HG03108 (cell line): ENCODE results near the gene KRTAP1-5.
"Not testable (repeated sequence)": the region's sequence is repeated elsewhere in the genome, so short reads cannot be mapped to it uniquely, and the experiment has no call there.

Source experiments
- ATAC-seq: cut with Tn5 transposase; IDR thresholded peaks from one replicate; pipeline ENCODE4 v1.9.1; 2021; ENCODE audit warnings: moderate library complexity; ENCODE audit not compliant: unreplicated experiment

Gene KRTAP1-5

DNA sequence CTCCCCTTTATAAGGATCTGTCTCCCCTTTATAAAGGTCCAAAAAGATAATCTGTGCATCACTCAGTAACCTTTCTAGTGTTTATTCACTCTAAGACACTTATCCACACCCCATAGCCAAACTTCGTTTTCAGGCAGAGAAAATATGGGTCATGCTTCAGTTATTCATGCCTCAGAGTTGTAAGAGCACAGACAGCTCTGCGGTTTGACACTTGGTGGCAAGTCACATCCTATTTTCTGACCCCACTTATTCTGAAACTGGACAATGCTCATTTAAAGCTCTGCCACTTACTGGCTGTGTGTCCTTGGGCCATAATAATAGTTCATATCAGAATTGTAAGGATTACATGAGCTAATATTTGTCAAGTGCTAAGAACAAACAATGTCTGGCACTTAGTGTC is 22.1 kb upstream of the KRTAP1-5 start:
- ATAC-seq: no peak

DNA sequence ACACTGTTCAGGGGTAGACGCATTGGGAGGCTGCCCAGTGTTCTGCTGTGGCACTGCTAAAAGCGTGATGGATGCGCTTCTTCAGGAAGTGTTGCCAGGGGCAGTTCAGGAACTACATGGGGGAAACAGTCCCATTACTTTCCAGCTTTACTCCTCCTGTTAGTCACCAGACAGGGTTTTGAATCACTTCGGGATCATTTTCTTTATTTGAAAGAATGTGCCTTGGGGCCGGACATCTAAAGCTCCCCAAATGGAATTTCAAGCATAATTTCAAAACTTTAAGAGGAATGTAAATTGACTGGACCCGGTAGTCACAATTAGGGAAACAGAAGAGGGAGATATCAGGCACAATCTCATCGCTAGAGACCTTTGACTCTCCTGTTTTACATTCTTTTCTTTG is 21.4 kb upstream of the KRTAP1-5 start:
- no peak for ATAC-seq

DNA sequence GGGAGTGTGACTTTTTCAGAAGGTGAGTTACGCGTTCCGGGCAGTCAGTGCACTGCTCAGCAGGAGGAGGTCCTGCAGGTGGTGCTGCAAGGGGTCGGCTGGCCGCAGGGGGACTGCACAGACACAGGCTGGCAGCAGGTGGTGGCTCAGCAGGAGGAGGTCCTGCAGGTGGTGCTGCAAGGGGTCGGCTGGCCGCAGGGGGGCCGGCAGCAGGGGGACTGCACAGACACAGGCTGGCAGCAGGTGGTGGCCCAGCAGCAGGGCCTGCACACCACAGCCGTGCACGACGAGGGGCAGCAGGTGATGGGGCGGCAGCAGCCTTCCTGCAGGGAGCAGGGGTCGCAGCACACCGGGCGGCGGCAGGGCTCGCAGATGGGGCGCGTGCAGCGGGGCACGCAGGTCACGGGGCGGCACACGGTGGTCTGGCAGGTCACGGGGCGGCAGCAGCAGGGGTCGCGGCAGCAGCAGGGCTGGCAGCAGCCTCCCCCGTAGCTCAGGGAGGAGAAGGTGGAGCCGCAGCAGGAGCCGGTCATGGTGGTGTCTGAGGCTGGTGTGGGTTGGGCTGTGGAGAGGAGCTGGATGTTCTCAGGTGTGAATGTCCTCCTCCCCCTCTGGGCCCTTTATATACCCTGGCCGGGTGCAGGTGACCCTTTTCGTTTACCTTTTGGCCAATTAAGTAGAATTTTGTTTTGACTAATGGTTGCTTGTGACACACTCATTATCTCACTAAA is 19.9 kb upstream of the KRTAP1-5 start, which contains the start of gene KRTAP2-1:
KRTAP2-1 (minus strand) TSS at position 582 of the 731 bp plus-strand sequence; CDS start at position 533, 49 bp downstream.
- ATAC-seq: not testable (repeated sequence)

DNA sequence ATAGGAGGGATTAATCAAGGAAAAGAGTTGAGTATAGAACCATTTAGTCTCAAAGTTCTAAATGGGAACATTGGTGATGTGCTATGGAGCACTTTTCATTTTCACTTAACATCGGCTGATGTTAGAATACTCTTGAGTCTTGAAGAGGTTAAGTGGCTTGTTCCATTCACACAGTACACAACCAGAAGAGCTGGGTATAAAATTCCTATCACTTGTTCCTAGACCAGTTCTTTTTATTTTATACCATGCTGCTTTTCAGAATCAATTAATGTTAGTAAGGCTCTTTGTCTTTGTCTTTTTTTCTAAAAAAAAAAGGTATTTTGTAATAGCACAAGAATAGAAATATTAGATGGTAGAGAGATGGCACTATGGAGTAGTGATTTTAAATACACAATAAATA is 15.9 kb upstream of the KRTAP1-5 start:
- ATAC-seq: no peak

DNA sequence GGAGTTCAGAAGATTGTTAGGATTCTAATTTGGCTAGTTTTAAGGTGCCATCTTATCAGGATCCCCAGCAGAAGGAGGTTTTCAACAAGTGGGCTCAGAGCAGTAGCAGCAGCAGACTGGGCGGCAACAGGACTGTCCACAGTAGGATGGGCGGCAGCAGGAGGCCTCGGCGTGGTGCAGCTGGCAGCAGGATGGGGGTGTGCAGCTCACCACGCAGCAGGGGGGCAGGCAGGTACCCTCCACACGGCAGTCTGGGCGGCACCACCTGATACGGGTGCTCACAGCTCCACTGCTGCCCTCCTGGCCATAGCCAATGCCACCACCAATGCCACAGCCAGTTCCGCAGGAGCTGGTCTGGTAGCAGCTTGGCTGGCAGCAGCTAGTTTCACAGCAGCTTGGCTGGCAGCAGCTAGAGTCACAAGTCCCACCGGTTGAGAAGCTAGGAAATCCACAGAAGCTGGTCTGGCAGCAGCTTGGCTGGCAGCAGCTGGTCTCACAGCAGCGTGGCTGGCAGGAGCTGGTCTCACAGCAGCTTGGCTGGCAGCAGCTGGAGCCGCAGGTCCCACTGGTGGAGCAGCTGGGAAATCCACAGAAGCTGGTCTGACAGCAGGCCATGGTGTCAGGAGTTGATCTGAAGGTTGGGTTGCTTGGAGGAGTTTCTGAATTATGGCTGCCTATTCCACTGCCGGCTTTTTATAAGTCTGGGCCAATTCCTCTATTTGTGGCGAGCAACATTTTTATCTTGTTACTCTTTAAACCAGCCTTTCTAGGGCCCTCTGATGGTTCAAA is 14.0 kb upstream of the KRTAP1-5 start, which contains the start of gene KRTAP1-1:
KRTAP1-1 (minus strand) TSS at position 668 of the 789 bp plus-strand sequence; CDS start at position 615, 53 bp downstream.
- not testable (repeated sequence) for ATAC-seq

DNA sequence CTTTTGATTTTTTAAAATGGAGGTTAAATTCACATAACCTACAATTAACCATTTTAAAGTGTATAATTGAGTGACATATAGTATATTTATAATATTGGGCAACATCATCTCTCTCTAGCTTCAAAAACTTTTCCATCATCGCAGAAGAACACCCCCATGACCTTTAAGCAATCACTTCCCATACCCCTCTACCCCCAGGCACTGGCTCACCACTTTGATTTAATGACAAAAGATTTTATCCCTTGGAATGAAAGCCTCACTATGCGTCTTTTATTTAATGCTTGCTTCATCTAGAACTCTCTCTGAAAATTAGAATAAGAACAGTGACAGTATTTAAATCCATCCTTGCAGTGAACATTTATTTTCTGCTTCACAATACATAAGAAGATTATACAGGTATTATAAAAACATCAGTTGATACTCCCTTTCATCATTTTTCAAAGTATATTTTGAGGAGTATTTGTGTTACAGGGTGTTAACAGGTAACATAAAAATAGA is 10.9 kb upstream of the KRTAP1-5 start:
- ATAC-seq: no peak

DNA sequence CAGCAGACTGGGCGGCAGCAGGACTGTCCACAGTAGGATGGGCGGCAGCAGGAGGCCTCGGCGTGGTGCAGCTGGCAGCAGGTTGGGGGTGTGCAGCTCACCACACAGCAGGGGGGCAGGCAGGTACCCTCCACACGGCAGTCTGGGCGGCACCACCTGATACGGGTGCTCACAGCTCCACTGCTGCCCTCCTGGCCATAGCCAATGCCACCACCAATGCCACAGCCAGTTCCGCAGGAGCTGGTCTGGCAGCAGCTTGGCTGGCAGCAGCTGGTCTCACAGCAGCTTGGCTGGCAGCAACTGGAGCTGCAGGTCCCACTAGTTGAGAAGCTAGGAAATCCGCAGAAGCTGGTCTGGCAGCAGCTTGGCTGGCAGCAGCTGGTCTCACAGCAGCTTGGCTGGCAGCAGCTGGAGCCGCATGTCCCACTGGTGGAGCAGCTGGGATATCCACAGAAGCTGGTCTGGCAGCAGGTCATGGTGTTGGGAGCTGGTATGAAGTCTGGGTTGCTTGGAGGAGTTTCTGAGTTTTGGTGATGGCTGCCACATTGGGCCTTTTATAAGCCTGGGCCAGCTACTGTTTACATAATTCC is 7.4 kb upstream of the KRTAP1-5 start, which contains the start of gene KRTAP1-3:
KRTAP1-3 (minus strand) TSS at position 529 of the 590 bp plus-strand sequence; CDS start at position 476, 53 bp downstream.
- ATAC-seq: not testable (repeated sequence)

DNA sequence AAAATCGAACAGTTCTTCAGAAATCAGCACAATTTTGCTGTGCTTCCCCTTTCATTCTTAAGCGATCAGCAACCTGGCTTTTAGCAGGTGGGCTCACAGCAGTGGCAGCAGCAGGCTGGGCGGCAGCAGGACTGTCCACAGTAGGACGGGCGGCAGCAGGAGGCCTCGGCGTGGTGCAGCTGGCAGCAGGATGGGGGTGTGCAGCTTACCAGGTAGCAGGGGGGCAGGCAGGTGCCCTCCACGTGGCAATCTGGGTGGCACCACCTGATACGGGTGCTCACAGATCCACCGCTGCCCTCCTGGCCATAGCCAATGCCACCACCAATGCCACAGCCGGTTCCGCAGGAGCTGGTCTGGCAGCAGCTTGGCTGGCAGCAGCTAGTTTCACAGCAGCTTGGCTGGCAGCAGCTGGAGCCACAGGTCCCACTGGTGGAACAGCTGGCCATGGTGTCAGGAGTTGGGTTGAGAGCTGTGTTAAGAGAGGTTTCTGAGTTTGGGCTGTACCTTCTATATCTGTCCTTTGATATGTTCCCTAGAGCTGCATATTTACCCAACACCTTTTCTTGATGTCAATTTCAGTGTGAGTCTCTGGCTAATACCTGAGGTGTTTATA is 2.7 kb upstream of the KRTAP1-5 start, which contains the start of gene KRTAP1-4:
KRTAP1-4 (minus strand) TSS at position 563 of the 613 bp plus-strand sequence; CDS start at position 446, 117 bp downstream.
- ATAC-seq: no peak

DNA sequence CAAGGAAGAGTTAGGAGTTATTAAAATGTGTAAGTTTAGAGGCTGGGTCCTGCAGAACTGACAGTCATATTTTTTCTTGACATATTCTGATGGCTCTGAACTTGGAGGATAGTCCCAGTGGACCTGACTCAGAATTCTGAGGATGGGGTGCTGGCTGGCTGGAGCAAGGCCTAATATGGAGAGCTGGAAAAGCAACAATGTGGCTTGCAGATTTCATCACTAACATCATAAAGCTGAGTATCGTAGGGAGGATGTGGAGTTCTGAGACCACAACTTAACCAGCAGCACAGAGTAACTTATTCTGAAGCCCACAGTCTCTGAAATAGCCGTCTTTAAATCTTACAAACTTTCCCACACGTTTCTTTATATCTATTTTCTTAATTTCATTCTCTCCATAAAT is 2.3 kb downstream of the KRTAP1-5 start:
- no peak for ATAC-seq

DNA sequence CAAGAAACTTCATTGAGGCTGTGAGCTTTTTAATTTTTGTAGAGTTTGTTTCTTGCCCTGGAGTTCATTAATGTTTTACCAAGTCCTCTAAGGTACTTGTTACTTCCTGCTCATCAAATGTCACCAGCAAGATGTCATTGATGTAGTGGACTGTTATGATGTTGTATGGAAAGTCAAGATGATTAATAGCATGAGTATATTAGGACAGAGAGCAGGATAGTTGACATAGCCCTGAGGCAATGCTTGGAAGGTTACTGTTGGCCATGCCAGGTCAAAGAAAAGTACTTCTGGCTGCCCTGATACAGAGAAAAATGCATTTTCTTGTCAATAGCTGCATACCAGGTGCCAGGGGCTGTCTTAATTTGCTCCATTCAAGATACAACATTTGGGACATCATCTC is 6.7 kb downstream of the KRTAP1-5 start:
- ATAC-seq: no peak

DNA sequence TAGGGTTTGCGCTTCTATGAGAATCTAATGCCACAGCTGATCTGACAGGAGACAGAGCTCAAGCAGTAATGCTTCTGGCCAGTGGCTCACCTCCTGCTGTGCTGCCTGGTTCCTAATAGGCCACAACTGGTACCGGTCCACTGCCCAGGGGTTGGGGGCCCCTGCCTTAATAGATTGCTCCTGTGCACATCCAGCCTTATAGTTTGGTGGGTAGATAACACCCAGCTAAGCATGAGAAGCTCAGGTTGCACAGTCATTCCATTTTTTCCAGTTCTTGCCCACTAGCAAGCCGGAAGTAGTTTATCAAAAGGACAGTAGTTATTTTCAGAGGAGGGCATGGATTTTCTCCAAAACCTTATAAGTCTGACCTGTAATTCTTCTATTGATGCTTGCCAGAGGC is 7.6 kb downstream of the KRTAP1-5 start:
- ATAC-seq: no peak

DNA sequence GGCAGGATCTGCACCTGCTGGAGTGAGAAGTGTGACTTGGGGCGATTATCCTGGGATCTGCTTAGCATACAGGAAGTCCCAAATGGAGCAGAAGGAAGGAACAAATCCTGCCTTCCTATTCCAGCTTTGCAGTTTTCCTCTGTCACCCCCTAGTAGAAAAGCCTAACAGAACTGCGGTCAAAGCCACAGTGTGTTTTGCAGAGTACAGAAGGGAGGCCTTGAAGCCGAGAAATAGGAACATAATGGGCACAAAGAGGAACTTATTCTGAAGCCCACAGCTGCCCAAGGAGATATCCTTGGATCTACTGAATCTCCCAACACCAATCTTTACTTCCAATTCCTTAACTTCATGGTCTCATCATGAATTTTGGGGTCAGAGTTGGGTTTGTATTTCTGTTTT is 8.5 kb downstream of the KRTAP1-5 start:
- ATAC-seq: no peak

DNA sequence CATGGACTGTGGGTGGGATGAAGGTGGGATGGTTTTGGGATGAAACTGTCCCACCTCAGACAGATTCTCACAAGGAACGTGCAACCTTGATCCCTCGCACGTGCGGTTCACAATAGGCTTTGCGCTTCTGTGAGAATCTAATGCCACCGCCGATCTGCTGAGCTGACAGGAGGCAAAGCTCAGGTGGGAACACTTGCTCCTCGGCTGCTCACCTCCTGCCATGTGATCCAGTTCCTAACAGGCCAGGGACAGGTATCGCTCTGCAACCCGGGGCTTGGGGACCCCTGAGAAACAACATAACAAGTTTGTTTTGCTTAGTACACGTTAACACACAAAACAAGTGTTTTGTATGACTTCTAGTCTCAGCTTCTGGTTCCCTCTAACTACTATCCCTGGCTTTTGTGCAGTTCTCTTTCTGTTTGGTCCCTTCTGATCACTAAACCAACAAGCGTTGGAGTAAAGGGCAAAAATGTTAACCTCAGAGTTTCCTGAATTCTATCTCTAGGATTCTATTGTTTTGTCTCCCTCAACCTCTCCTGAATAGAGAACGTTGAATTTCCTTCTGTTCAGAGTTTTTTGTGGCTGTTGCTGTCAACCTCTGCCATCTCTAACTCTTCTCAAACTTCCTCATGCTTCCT is 10.3 kb downstream of the KRTAP1-5 start:
- ATAC-seq: no peak

DNA sequence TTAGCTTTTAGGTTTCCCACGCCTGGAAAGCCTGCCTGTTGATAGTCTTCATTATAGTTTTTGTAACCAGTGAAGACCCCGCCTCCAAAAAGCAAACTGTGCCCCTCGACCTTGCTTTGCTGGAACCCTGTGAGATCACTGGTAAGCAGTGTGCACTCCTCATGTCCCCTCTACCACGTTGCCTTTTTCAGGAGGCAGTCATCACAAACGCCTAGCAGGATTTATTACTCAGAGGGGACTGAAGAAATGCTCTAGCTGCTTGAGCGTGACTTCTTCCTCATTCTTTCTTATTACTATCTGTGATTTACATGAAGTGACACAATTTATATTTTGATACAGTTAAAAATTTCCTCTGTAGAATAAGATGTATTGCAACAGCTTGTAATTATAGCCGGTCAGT is 11.6 kb downstream of the KRTAP1-5 start:
- ATAC-seq: no peak

DNA sequence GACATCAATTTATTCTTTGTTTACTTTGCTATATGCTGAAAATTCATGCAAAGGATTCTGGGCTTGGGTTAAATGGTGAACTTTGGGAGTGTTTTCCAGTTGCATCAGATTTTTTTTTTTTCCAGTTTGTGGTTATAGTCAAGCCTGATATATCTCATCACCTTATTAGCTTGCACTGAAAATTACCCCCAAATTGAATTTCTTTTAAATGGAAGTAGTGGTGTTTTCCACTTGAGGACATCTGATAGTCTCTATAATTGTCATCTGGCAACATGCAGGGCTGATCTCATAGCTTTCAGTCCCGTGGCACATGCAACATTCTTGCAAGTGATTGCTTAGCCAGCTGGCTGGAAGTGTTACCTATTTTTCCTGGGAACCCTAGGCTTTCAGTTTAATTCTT is 13.4 kb downstream of the KRTAP1-5 start:
- no peak for ATAC-seq

DNA sequence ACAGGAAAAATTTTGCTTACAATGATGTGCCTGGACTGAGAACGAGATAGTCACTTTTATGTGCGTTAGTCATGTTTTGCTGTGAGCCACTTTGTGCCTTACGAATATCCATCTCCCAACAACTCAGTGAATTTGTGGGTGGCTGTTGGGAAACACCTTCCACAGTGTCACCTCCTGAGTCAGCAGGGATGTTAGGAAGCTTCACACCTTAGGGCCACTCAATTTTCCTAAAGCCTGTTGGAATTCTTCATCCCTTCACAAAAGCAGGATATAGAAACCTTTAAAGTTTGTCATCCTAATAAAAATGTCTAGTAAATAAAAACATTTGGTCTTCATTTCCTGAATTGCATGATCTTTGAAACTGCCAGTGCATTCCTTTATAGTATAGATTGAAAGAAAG is 13.8 kb downstream of the KRTAP1-5 start:
- no peak for ATAC-seq

DNA sequence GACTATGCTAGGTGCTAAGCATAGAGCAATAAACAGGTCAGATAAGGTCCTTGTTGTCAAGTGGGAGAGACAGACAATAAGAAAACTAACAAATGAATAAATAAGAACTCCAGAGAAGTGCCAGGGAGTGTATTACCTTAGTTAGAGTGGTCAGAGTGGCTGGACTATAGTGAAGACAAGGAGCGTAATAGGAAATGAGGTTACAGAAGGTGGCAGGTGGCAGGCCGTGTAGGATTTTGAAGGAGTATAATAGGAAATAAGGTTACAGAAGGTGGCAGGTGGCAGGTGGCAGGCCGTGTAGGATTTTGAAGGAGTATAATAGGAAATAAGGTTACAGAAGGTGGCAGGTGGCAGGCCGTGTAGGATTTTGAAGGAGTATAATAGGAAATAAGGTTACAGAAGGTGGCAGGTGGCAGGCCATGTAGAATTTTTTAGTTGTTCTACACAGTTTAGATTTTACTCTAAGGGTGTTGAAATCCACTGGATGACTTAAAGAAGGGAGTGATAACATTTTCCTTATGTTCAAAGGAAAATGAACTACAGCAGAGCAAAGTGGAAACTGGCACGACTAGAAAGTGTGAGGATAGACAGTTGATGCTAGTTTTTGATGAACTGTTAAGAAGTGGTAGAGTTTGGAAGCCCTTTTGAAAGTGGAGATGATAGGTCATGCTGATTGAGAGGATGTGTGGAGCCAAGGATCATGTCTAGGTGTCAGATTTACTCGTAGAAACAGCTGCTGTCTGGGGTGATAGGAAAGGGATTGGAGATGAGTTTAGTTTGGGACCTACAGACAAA is 14.5 kb downstream of the KRTAP1-5 start:
- no peak for ATAC-seq

DNA sequence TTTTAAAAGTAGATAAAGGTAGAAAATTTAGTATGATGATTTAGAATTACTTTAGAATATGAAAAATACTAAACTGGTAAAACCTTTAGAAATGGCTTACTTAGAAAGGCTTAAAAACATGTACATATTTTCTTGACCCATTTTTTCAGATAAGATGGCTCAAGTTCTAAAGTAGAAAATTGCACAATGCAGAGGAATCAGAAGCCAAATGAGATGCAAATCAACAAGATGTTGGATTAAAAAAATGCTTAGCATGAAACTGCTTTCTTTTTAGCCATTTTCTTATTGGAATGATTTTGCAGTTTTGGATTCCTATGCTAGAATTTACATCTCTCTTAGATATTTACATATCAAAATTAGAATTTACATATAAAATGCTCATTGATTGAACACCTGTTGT is 16.6 kb downstream of the KRTAP1-5 start:
- ATAC-seq: no peak

DNA sequence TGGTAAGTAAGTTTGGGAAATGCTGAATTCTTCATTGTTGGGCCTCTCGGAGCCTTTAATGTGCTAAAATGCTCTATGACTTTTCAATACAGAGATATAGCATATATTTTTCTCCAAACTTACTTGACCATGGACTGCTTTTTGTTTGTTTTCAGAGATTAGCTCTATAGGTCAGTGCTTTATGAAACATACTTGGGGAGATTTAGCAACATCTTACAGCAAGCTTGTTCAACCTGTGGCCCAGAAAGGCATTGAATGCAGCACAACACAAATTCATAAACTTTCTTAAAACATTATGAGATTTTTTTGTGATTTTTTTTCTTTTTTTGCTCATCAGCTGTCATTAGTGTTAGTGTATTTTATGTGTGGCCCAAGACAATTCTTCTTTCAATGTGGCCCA is 17.1 kb downstream of the KRTAP1-5 start:
- no peak for ATAC-seq
